HFF-Myc (cell line): ENCODE results near the gene ZNF76.

Experiments
- DNase-seq: peaks from one replicate; pipeline ENCODE4 v3.0.0-alpha.2; 2011; ENCODE audit warnings: low read depth; ENCODE audit errors: extremely low read depth
- H3K4me3 ChIP-seq: replicated peaks from 2 replicates; pipeline ENCODE4 v1.5.1; 2011; ENCODE audit warnings: low read depth, mild to moderate bottlenecking, control low read depth, low read length
- CTCF ChIP-seq: IDR thresholded peaks from 2 replicates; pipeline ENCODE4 v1.5.1; 2012; ENCODE audit warnings: mild to moderate bottlenecking, low read depth, low read length, control low read depth; ENCODE audit errors: missing control alignments

Gene ZNF76

GRCh38 chr6:35342258-35343091, 82.9 kb downstream of the ZNF76 start, which contains the start of gene PPARD:
Gene PPARD (plus strand): TSS chr6:35342558. CDS start chr6:35411088, 68,530 bp downstream.
- peak within 1 kb of the TSS; percentile 73 for H3K4me3 ChIP-seq
- peak; percentile 96 for TF ChIP-seq CTCF
- DNase-seq: peak; percentile 74

- TF ChIP-seq CTCF: no peak
- DNase-seq: no peak
- H3K4me3 ChIP-seq: peak overlapping the region; percentile 73
Observed at GRCh38 chr6:35343092-35343834, 83.7 kb downstream of the ZNF76 start.

- peak overlapping the region; percentile 73 for H3K4me3 ChIP-seq
- no peak for TF ChIP-seq CTCF
- DNase-seq: no peak
Observed at GRCh38 chr6:35343835-35344550, 84.5 kb downstream of the ZNF76 start.
